ENCODE measurements around the gene MBD2.
"Not testable (repeated sequence)": the region's sequence is repeated elsewhere in the genome, so short reads cannot be mapped to it uniquely, and the experiment has no call there.

MBD2 gene

GRCh38 chr18:54260396-54261072 is 36.1 kb upstream of the MBD2 start:
- TF ChIP-seq, protein P1, sequence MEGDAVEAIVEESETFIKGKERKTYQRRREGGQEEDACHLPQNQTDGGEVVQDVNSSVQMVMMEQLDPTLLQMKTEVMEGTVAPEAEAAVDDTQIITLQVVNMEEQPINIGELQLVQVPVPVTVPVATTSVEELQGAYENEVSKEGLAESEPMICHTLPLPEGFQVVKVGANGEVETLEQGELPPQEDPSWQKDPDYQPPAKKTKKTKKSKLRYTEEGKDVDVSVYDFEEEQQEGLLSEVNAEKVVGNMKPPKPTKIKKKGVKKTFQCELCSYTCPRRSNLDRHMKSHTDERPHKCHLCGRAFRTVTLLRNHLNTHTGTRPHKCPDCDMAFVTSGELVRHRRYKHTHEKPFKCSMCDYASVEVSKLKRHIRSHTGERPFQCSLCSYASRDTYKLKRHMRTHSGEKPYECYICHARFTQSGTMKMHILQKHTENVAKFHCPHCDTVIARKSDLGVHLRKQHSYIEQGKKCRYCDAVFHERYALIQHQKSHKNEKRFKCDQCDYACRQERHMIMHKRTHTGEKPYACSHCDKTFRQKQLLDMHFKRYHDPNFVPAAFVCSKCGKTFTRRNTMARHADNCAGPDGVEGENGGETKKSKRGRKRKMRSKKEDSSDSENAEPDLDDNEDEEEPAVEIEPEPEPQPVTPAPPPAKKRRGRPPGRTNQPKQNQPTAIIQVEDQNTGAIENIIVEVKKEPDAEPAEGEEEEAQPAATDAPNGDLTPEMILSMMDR (IDR thresholded peaks at IDR 0.05; ENCODE audit: control insufficient read depth, insufficient read depth, low read depth, low read length, missing control alignments), result no peak
- H3K4me3 ChIP-seq (ENCODE audit: control insufficient read depth, low read depth, low read length), result no peak overlapping the region
- no peak for DNase-seq (ENCODE audit: low read depth)

- peak; percentile 43 for DNase-seq (ENCODE audit: low read depth)
- not testable (repeated sequence) for H3K4me3 ChIP-seq (ENCODE audit: control insufficient read depth, low read depth, low read length)
Measured at GRCh38 chr18:54257818-54258217, 33.3 kb upstream of the MBD2 start.

DNA sequence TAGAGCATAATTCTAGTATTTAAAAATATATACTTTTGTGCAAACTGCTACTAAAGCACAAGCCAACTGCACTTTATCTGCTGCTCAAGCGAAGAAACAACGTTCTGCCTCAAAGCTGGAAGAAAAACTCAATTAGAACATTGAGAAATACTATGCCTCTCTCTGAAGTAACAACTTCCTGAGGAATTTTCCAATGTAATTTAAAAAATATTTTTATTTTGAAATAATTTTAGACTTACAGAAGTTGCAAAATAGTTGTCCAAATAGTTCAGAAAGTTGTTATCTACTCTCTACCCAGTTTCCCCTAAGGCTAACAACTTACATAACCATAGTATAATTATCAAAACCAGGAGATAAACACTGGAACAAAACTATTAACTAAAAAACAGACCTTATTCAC is 32.5 kb upstream of the MBD2 start:
- TF ChIP-seq, protein P1 (IDR thresholded peaks at IDR 0.05; ENCODE audit: control insufficient read depth, insufficient read depth, low read depth, low read length, missing control alignments), result no peak
- DNase-seq (ENCODE audit: low read depth), result peak; percentile 45
- H3K4me3 ChIP-seq (ENCODE audit: control insufficient read depth, low read depth, low read length), result no peak overlapping the region

DNA sequence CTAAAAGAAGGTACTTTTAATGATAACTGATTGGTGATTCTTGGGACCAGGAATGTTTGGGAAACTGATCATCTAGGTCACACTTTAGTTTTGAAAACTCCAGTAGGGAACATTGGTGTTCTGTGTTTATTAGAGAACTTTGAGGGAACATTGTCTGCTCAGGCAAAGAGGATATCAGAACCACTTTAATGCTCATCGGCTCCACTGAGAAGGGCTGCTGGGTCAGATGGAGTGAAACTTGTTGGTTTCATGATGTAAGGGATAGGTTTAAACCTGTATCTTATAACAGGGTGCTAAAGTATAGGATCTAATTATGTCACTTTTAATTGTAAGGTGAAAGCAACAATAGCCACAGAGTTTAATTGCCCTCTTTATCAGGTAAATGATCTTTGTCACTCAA is 30.7 kb upstream of the MBD2 start:
- DNase-seq (ENCODE audit: low read depth), result no peak
- H3K4me3 ChIP-seq (ENCODE audit: control insufficient read depth, low read depth, low read length), result no peak overlapping the region
- TF ChIP-seq, protein P1 (IDR thresholded peaks at IDR 0.05; ENCODE audit: control insufficient read depth, insufficient read depth, low read depth, low read length, missing control alignments), result no peak

DNA sequence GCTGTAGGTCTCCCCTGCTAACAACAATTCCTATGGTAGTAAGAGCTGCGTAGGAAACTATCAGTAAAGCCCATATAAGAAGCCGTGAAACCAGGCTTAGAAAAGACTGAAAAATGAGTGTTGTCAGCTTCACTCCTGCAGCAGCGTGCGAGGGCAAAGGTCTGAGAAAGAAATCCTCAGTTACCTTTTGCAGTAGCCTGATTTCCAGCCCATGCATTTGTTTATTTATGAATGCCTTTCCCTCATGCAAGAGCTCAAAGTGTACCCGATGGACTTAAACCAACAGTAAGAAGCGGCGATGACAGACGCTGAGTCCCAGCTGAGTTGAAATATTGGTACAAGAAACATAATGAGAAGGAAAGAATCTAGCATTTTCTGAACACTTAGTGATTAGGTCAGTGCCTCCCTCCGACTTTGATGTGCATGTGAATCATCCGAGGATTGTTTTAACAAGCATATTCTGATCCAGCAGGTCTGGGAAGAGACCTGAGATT is 29.8 kb upstream of the MBD2 start:
- TF ChIP-seq, protein P1 (IDR thresholded peaks at IDR 0.05; ENCODE audit: control insufficient read depth, insufficient read depth, low read depth, low read length, missing control alignments), result no peak
- H3K4me3 ChIP-seq (ENCODE audit: control insufficient read depth, low read depth, low read length), result no peak overlapping the region
- no peak for DNase-seq (ENCODE audit: low read depth)

GRCh38 chr18:54251606-54252390 is 27.3 kb upstream of the MBD2 start:
- H3K4me3 ChIP-seq (ENCODE audit: control insufficient read depth, low read depth, low read length), result no peak overlapping the region
- TF ChIP-seq, protein P1 (IDR thresholded peaks at IDR 0.05; ENCODE audit: control insufficient read depth, insufficient read depth, low read depth, low read length, missing control alignments), result no peak
- DNase-seq (ENCODE audit: low read depth), result no peak

DNA sequence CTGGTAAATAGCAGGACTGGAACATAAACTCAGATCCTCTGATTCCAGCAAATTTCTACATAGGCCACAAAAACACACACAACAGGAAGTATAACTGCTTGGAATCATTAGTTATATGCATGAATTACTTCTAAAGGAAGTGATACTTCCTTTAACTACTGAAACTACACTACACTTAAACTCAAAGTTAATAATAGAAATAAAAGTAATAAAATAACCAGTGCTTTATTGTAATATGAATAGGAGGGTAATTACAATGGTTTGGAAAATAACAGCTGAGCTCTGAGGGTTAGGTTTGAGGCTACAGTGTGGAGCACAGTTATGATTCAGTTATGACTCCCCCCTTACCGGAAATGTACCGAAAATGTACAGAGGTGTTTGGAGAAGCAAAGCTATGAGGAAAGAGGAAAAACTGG is 26.4 kb upstream of the MBD2 start:
- no peak overlapping the region for H3K4me3 ChIP-seq (ENCODE audit: control insufficient read depth, low read depth, low read length)
- TF ChIP-seq, protein P1 (IDR thresholded peaks at IDR 0.05; ENCODE audit: control insufficient read depth, insufficient read depth, low read depth, low read length, missing control alignments), result no peak
- DNase-seq (ENCODE audit: low read depth), result no peak
